Kidney glomerular epithelial cell (primary cell): ENCODE data around the gene FTCDNL1.

ENCODE experiments used
- DNase-seq: peaks from one replicate; lab custom pipeline; 2025; lab: John Stamatoyannopoulos, UW

The FTCDNL1 gene

GRCh38 chr2:199842631-199843395, 8.2 kb downstream of the FTCDNL1 start:
- no peak for DNase-seq

DNA sequence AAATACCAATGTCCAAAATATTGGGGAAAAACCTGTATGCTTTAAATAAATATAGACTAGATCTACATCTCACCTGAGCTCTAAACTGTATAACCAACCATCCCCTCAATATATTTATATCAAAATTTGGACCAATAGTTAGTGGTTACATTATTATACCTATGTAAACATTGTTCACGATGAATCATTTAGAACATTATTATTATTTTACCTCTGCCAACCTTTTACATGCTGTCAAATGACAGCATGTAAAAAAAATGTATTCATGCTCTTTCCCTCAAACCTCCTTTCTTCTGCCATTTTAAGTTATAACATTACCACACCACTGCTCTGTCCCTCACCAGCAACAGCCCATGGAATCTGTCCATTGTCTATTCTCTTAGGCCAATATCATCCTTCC, 9.6 kb downstream of the FTCDNL1 start:
- no peak for DNase-seq

- DNase-seq = no peak
Measured at GRCh38 chr2:199838399-199838798, 12.6 kb downstream of the FTCDNL1 start.

DNA sequence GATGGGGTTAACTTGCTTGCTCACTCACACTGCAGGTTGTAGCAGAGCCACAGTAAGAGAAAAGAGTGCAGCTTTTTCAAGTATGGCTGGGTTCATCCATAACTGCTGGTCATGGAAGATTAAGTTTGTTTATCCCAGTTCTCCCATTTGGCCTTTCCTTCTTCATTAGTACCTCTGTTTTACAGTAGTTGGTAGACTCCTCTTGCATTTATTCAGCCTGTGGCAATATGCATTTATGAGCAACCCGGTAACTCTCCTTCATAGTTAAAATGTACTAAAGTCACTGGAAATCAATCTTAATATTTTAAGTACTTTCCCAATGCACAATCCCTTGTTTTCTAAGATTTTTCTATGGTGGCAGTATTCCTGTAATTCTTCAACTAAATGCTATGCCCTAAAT, 14.0 kb downstream of the FTCDNL1 start:
- no peak for DNase-seq

DNA sequence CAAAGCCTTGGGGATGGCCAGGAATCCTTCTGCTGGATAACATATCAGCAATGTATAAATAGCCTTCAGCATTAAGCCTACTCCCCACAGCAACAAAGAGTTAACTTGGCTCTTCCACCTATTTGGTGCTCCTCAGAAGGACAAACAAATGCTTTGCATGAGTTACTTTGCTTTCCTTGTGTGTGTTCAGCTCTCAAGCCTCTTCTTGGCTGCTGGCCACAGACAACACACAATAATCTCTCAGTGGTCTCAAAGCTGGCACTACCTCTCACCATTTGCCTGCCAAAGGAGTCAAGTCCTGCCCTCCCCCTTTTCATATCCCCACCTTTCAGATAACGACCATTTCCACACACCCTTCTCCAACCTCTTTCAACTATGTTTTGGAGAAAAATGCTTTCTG, 17.5 kb downstream of the FTCDNL1 start:
- peak; percentile 40 for DNase-seq

- DNase-seq = no peak
Measured at GRCh38 chr2:199830531-199830930, 20.5 kb downstream of the FTCDNL1 start.

DNA sequence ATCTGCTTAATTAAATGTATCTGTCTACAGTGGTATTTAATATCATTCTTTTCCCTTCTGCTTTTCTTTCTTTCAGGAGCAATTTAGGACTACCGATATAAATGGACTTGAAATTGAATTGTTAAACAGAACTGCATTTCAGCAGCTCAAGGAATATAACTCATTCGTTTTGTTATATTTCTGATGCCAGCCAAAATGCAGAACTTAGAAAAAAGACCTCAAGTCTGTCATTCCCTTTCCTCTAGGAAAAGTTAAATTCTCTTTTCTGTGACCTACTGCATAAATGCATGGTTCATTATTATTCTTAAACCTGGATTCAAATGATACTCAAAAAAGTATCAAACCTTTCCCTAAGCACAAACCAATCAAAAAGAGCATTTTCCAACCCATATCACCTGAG, 21.4 kb downstream of the FTCDNL1 start:
- no peak for DNase-seq

DNA sequence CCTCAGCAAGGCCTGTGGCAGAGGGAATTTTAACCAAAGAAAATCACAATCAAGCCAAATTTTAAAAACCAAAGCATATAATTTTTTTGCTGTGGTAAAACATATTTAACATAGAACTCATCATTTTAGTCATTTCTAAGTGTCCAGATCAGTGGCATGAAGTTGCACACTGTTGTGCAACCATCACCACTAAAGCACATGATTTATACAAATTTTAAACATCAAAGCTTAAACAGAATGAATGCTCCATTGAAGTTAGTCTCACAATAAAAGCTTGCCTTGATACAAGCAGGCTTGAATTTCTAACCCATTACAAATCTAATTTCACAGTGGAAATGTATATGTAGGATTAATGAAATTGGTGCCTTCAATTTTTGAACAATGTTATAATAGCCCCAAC, 31.2 kb downstream of the FTCDNL1 start:
- DNase-seq = no peak

DNA sequence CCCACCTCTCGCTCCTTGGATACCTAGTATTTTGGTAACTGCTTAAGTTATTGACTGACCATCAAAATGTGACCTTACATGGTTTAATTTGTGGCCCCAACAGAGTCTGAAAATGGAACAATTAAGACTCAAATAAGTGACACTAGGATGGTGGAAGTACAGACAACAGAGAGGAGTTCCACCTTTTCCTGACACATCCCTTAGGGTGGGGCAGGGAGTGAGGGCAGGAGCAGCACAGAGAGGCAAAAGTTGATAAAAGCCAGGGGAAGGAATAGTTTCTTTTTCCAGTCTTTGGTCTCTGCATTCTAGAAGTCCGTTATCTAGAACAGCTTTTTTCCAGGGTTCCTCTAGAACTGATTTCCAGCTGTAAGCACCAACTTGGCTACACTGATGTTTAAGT, 32.2 kb downstream of the FTCDNL1 start:
- DNase-seq = no peak

- no peak for DNase-seq
Measured at GRCh38 chr2:199818026-199818425, 33.0 kb downstream of the FTCDNL1 start.

DNA sequence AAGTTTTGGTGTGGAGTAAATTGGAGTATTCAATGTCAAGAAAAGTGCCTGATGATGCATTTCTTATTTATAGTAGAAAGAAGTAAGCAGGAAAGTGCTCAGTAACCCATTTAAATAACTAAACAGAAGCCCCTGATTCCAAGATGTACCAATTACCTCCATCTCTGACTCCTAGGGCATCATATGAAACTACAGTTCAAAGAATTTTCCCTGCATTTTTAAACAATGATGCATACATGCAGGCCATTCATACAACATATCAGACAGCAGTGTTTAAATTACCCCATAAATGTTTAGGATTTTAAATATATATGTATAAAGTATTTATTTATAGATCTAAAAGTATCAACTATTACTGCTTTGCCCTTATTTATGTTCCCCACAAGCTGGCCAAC, 36.2 kb downstream of the FTCDNL1 start:
- DNase-seq = no peak

DNA sequence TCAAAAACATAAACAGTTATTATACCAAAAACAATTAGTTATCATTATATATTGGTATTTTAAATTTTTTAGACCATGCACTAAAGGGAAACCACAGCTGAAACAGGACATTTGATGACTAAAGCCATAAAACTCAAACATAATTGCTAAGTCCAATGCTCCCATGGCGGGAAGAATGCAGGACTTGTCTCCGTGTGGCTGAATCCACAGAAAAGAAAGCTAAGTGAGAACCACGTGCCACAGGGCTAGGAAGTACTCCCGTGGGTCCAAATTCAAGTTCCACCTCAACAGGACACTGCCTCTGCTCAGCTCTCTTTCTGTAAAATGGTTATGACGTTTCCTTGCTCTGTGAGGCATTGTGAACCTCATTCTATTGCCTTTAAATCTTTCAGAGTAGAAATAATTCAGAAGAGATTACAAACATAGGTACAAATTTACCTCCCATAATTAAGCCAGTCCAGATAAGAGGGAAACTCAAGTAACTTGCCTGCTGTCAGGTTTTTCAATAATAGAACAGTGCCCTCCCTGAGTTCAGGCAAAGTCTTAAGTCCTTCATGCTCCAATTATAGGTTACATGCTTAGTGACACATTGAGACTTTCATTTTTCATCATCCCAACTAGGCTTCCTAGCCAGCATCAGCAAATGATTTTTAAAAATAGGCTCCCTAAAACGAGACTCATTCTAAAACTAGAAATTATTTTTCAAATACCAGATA, 36.7 kb downstream of the FTCDNL1 start:
- DNase-seq = no peak

GRCh38 chr2:199812493-199812892, 38.5 kb downstream of the FTCDNL1 start:
- no peak for DNase-seq

GRCh38 chr2:199811346-199811745, 39.6 kb downstream of the FTCDNL1 start:
- DNase-seq = no peak

DNA sequence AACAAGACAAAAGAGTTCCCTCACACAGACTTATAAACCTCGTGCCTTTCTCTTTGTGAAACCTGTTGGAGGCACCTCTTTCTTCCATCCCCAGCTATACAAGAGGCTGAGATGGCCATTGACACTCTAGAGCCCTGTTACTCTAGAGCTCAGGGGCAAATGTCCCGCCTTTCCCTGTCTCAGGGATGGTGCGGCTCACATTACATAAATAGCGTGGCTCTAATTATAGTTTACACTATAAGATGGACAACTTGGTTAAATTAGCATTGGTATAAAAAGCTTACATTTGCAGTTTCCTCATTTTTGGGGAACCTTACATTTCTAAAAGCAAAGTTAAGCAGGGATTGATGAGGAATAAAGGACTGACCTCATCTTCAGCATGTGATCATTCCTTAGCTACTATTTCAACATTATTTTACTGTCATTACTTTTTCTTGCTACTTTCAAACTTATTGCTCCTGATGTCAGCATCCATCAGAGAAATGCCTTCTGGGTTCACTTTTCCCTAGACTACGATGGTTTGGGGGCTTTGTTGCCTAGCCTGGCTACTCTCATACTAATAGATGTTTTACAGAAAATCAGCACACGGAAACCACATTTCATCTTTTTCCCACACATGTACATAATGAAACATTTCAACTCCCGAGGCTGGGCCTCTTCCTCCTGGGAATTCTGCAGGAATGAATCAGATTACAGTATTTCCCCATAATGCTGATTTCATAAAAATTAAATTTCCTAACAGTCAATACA, 40.4 kb downstream of the FTCDNL1 start:
- DNase-seq = no peak

DNA sequence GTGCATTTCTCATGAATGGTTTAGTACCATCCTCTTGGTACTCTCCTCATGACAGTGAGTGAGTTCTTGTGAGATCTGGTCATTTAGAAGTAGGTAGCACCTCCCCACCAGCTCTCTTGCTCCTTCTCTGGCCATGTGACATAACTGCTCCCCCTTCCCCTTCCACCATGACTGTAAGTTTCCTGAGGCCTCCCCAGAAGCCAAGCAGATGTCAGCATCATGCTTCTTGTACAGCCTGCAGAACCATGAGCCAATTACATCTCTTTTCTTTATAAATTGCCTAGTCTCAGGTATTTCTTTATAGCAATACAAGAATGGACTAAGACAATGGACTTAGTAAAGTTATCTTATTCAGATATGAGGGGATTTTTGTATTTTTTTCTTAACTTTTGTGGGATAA, 43.0 kb downstream of the FTCDNL1 start:
- DNase-seq = no peak

DNA sequence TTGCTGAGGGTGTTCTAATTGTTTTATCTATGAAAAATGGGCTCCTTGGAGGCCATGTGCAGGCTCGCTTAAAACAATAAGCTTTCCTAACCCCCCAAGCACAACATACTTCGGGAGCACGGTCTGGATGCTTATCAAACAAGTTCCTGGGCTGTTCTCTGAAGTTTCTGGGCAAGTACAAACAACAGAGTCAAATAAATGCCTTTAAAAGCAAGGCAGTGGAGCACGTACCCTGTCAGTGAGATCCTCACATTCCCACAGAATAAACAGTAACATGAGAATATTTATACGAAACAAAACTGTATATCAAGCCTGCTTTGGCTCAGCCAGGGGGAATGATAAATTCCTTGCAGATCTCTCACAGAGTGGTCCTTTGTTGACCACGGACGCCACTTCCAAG, 44.8 kb downstream of the FTCDNL1 start:
- no peak for DNase-seq

GRCh38 chr2:199804831-199805230, 46.2 kb downstream of the FTCDNL1 start:
- no peak for DNase-seq

DNA sequence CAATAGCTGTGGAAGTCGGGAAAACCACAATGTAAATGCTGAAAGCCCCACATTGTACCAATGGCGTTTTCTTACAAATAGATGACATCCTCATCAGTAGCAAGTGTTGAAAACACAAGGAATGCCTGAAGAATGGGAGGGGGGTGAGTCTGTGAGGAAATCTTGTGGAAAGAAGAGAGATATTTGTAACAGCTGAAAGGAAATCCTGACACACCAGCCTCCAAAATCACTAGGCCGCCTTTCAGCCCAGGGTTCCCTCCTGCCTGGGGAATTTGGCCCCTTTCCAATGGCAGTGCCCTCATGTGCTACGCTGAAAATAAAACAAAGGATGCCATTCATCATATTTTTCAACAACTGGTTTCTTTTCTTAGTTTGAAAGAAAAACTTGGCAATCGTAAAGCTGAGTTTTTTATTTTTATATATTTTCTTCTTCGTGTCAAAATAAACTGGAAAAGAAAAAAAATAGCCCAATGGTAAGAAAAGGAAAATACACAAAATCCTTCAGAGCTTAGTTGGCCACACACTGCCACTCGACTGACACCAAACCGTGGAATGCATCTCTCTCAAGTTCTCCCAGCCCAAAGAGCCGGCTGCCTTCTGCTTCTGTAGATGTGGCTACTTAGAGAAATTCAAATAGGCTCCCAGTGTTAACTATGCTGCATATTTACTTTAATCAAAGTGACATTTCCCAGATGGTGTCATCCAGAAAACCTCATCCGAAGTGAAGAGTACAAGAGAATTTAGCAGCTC, 52.0 kb downstream of the FTCDNL1 start:
- DNase-seq = no peak

GRCh38 chr2:199797431-199798403, 53.3 kb downstream of the FTCDNL1 start:
- peak; percentile 7 for DNase-seq

DNA sequence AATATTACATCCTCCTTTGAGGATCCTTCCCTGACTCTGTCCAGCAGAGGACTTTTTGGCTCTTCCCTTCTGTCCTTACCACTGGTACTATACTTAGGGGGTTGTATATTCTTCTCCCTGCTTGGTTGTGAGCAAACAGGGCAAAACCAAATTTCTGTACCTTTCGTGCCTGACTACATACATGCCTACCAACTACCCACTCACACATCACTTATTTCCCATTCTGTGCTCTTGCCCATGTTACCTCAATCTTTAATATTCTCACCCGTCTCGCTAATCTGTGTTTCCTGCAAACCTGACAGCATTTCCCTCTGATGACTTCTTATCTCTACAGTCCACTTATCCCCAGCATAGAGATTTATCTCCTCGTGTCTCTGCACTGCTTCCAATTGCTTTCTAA, 58.6 kb downstream of the FTCDNL1 start:
- DNase-seq = no peak
